GM18511 (cell line): ENCODE results near the gene PFKL.
"Not testable (repeated sequence)": the region's sequence is repeated elsewhere in the genome, so short reads cannot be mapped to it uniquely, and the experiment has no call there.

Experiments used
- ATAC-seq: cut with Tn5 transposase; IDR thresholded peaks from one replicate; pipeline ENCODE4 v1.9.1; 2021; ENCODE audit warnings: mild to moderate bottlenecking, moderate library complexity; ENCODE audit not compliant: unreplicated experiment

Gene PFKL

GRCh38 chr21:44275041-44275440, 24.8 kb upstream of the PFKL start:
- ATAC-seq: no peak

DNA sequence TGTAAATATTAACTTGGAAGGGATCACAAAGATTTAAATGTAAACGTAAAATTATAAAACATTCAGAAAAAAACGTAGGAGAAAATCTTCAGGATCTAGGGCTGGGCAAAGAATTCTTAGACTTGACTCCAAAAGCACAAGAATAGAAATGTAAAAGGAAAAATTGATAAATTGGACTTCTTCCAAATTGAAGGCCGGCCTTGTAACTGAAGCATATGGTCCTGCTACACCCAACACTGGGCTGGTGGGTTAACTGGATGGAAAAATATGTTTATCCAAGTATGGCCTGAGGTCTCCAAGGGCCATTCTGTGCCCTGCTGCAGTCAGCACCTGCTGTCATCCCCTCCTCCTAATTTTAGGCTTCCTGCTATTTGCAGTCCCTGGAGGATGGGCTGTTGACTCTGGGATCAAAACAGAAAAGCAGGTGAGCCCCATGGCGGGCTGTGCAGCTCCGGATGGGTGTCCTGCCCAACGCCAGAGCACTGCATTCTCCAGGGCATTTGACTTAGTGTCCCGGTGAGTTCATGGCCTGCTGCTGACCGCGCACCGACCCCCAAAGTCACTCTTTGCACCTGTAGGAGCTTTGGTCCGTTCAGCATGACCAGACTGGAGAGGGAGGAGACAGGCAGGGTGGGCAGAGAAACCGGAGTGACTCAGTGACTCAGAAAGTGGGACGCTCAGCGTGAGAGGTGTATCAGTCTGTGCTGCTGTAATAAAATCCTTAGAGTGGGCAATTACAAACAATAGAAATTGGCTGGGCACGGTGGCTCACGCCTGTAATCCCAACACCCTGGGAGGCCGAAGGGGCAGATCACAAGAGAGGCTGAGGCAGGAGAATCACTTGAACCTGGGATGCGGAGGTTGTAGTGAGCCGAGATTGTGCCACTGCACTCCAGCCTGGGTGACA, 20.2 kb upstream of the PFKL start:
- ATAC-seq: no peak

DNA sequence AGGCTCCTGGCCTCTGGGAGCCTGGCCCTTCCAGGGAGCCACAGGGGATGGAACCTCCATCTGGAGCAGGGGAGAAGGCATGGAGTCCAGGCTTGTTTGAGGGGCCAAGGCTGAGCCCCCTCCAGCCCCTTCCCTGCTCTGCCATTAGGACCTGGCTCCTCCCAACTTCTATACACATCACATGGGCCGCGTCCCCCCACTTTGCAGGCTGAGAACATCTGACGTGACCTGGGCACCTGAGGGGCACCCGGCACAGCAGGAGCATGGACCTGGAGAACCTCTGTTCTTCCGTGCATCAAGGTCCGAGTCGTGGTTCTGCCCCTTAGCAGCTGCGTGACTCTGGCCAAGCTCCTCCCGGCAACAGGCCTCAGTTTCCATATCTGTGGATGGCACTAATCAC, 18.1 kb upstream of the PFKL start:
- no peak for ATAC-seq

DNA sequence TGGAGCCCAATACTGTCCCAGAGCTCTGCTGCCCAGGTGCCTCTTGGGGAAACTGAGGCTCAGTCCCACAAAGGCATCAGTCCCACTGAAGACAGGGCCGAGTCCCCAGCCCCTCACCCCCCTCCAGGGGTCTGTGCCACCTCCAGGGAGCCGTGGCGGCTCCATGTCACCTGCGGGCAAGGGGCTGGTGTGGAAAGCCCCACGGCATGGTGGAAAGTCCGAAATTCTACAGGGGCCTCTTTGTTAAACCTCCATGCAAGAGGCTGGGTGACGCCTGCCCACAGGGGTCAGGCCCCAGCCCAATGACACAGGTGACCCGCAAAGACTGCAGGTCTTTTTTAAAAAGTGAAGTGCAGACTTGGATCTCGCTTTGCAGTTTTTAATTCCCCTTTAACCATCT, 17.5 kb upstream of the PFKL start:
- ATAC-seq: no peak

- not testable (repeated sequence) for ATAC-seq
Observed at GRCh38 chr21:44283211-44283785, 16.6 kb upstream of the PFKL start.

GRCh38 chr21:44283948-44284347, 15.9 kb upstream of the PFKL start:
- ATAC-seq: no peak

DNA sequence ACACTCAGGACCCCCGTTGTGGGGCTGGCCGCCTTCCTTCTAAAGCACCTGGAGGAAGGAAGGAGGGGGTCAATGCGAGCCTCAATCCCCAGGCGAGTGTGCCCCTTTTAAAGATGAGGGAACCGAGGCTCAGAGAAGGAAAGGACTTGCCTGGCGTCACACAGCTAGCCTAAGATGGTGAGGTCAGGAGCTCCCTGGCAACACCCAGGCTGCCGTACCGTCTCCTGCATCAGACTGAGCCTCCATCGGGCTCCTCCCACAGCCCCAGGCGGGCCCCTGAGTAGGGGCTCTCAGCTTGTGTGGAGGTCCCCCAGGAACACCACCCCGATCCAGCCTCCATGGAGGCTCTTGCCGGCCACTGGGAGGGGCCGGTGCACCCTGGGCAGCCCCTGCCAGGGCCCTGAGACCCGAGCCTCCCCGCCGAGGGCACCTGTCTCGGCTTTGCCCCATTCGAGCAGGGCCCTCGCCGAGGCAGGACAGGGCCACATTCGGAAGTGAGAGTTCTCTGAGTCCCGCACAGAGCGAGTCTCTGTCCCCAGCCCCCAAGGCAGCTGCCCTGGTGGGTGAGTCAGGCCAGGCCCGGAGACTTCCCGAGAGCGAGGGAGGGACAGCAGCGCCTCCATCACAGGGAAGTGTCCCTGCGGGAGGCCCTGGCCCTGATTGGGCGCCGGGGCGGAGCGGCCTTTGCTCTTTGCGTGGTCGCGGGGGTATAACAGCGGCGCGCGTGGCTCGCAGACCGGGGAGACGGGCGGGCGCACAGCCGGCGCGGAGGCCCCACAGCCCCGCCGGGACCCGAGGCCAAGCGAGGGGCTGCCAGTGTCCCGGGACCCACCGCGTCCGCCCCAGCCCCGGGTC, 14.5 kb upstream of the PFKL start, which contains the start of gene AIRE:
TSS of gene AIRE (plus strand) at position 739 of the 855 bp plus-strand sequence. CDS start 131 bp downstream, outside the sequence.
- no peak for ATAC-seq

GRCh38 chr21:44286086-44286715, 13.7 kb upstream of the PFKL start:
- no peak for ATAC-seq

GRCh38 chr21:44286716-44287632, 12.9 kb upstream of the PFKL start:
- no peak for ATAC-seq

- no peak for ATAC-seq
Observed at GRCh38 chr21:44288251-44289110, 11.4 kb upstream of the PFKL start.

DNA sequence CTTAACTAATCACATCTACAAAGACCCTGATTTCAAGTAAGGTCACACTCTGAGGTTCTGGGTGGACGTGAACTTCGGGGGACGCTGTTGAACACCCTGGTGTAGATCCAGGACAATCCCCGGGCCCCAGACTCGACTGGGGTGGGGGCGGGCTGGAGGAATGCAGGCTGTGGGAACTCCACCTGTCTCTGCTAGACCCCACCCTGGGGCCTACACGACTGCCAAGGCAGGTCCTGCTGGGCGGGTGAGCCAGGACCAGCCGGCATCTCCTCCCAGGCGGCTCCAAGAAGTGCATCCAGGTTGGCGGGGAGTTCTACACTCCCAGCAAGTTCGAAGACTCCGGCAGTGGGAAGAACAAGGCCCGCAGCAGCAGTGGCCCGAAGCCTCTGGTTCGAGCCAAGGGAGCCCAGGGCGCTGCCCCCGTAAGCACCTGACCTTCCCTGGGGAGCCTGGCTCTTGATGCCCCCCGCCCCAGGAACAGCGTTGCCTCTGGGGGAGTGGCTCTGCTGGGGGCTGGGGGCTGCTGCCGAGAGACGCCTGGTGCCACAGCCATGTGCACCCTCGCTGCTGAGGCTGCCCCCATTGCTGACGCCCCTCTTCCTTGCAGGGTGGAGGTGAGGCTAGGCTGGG, 10.4 kb upstream of the PFKL start:
- ATAC-seq: no peak

DNA sequence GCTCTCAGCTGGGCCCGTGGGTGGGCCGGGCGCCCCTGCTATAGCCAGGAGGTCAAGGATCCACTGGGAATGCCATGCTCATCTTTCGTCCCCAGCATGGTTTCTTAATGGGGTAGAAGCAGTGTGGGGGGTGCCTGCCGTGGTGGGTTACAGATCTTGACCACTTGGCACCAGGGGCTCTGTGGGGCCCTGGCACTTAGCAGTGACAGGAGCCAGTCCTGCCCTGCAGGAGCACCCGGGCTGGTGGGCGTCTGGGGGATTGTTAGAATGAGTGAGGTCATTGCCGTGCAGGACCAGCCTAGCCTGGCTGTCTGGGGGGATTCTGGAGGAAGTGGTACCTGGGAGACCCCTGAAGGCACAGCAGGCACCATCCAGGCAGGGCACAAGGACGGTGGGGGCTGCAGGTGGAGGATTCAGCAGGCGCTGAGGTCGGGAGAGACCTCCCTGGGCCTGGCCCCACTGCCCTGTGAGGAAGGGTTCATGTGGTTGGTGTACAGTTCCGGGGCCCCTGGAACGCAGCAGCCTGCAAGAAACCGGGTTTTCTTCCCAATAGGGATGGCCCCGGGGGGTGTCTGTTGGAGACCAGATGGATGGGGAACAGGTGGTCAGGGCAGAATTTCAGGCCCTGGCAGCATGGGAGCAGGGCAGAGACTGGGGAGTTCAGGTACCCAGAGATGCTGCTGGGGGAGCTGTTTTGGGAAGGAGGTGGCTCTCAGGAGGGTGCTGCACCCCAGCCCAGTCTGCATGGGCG, 9.4 kb upstream of the PFKL start:
- ATAC-seq: no peak

DNA sequence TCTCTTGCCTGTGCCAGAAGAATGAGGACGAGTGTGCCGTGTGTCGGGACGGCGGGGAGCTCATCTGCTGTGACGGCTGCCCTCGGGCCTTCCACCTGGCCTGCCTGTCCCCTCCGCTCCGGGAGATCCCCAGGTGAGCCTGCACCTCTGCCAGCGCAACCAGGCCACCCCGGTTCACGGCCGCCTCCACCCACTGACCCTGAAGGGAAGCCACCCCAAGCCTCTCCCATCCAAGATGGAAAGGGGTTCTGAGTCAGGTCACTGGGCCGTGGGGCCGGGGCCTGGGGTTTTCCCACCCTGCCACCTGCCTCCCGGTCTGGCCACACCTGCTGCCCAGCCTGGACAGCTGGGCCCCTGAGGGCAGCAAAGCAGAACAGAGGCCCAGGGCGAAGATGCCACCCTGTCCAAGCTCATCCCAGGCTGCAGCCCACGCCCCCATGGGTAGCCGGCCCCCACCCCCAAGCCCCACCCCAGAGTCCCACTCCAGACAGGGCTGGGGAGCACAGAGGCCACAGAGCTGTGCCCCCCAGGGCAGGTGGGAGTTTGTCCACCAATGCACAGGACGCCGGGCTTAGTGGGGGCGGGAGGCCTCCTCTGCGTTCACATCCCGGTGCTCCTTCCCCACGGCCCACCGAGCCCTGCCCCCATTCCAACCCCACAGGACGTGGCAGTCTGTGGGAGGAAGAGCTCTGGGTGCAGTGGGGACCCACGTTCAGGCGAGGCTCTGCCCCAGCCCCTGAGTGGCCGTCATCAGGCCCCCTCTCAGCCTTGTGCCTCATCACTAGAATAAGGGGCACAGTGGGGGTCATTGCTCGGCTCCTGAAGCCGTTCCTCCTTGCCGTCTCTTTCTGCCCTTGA, 8.5 kb upstream of the PFKL start:
- no peak for ATAC-seq

DNA sequence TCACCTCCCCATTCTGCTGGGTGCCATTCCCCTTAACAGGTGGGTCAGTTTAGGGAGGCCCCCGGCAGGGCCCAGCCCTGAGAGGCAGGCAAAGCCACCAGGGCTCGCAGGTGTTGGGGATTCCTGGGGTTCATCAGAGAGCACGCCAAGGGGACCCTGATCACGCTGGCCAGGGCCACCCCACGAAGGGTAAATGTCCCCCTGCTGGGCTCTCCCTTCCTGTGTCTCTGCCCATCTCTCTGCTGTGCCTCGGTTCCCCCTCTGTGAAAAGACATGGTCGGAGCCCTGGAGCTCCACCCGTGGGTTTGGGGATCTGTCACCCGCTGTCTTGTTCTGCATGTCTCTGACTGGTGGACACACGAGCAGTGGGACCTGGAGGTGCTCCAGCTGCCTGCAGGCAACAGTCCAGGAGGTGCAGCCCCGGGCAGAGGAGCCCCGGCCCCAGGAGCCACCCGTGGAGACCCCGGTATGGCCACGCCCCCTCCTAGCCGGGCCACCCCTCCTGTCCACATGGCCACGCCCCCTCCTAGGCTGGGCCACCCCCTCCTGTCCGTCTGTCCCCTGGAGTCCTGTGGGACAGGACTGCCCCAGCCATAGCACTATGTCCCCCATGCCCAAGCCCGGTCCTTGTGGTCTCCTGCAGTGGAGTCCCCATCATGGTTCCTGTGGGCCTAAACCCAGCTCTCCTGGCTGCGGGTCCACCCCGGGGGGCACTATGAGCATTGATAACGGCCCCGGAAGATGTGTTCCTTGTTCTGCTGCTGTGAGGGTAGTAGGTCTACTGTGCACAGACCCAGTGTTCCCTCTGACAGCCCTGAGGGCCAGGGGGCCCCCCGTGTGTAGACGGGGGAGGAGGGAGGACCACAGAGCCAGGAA, 7.7 kb upstream of the PFKL start:
- no peak for ATAC-seq

DNA sequence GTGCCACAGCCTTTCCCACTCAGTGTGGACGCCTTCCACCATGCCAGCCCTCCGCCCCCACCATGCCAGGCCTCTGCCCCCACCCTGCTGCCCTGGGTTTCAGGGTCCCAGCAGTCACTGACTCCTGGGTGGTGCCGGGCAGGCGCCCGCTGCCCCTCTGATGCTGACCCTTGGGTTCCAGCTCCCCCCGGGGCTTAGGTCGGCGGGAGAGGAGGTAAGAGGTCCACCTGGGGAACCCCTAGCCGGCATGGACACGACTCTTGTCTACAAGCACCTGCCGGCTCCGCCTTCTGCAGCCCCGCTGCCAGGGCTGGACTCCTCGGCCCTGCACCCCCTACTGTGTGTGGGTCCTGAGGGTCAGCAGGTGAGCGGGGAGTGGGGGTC, 7.0 kb upstream of the PFKL start:
- no peak for ATAC-seq
